NCI-H2196 treated with DMSO at 0.1 percent for 48 hours (cell line): ENCODE measurements around the gene TECPR2.

Experiments used
- DNase-seq: peaks from one replicate; lab custom pipeline; 2025; ENCODE audit not compliant: unreplicated experiment; lab: John Stamatoyannopoulos, UW

TECPR2 gene

DNA sequence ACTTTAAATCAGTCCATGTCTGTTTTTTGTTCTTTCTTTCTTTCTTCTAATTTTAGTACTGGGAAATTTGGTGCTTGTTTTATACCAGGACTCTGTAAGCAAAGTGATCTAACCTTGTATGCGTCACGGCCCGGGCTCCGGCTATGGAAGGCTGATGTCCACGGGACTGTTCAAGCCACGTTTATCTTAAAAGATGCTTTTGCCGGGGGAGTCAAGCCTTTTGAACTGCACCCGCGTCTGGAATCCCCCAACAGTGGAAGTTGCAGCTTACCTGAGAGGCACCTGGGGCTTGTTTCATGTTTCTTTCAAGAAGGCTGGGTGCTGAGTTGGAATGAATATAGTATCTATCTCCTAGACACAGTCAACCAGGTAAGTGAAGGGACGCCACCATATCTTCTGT lies 62.2 kb downstream of the TECPR2 start:
- DNase-seq = no peak

DNA sequence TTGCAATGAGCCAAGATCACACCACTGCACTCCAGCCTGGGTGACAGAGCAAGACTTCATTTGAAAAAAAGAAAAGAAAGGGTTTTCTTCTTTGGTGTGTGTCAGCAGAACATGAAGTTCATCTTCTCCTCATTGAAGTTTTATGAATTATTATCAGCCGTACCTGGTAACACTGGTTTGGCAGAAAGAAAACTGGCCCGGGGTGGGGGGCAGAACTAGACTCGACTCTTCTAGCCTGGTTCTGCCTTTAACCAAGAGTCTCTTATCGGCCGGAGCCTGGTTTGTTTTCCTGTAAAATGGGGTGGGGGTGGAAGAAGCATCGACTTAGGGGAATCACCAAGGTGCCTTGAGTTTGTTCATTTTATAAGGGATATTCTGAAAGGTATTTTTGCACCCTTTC lies 64.1 kb downstream of the TECPR2 start:
- no peak for DNase-seq

DNA sequence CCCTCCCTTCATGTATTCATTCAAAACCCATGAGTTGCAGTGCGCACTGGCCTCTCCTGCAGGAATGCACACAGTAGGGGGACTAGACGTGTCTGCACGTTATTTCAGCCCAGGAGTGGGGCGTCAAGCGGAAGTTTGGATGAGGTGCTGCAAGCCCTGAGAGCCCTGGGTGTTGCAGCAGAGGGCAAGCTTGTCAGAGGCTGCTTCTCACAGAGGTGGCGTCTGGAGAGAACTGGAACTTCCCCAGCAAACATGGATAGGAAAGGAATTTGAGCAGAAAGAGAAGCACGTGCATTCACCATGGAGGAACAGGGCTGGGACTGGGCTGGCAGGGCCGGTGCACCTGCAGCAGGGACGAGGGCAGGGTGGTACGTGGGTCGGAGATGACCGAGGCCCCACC lies 64.9 kb downstream of the TECPR2 start:
- DNase-seq = no peak

DNA sequence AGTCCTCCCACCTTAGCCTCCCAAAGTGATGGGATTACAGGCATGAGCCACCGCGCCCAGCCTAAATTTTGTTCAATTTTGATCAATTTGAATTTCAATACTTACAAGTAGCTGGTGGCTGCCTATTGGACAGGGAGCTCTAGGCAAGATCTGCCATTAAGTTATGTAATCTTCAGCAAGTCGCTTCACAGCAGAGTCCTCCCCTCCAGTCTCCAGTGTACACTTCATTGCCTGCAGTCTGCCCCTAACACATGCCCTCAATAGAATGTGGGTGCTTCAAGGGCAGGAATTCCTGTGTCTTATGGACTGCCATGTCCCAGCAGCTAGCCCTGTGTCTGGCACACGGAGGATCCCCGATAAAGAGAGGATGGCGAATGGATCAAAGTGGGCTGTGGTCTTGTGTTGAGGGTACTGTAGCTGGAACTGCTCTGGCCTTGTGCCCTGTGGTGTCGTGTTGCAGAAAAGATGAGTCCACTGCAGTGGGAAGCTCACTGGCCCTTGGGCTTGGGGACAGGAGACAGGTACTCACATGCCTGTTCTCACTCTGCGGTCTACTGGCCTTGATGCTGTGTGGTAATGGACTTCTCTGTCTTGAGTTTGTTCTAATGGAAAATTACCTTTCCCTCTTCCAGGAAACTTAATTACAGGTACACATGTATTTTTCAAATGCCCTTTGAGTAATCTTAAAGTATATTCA lies 67.6 kb downstream of the TECPR2 start:
- no peak for DNase-seq

DNA sequence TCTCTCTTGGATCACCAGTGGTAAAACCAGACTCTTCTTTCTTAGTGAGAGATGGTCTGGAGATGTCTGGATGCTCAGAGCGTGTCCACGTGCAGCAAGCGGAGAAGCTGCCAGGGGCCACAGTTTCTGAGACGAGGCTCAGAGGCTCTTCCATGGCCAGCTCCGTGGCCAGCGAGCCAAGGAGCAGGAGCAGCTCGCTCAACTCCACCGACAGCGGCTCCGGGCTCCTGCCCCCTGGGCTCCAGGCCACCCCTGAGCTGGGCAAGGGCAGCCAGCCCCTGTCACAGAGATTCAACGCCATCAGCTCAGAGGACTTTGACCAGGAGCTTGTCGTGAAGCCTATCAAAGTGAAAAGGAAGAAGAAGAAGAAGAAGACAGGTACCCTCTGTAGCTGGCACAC lies 69.0 kb downstream of the TECPR2 start:
- DNase-seq = no peak

DNA sequence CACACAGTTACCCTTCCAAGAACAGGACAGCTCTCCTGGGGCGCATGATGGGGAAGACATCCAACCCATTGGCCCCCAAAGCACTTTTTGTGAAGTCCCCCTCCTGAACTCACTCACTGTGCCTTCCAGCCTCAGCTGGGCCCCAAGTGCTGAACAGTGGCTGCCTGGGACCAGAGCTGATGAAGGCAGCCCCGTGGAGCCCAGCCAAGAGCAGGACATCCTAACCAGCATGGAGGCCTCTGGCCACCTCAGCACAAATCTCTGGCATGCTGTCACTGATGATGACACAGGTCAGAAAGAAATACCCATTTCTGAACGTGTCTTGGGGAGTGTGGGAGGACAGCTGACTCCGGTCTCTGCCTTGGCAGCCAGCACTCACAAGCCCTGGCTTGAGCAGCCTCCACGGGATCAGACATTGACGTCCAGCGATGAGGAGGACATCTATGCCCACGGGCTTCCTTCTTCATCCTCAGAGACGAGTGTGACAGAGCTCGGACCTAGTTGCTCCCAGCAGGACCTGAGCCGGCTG lies 72.0 kb downstream of the TECPR2 start:
- DNase-seq = no peak

DNA sequence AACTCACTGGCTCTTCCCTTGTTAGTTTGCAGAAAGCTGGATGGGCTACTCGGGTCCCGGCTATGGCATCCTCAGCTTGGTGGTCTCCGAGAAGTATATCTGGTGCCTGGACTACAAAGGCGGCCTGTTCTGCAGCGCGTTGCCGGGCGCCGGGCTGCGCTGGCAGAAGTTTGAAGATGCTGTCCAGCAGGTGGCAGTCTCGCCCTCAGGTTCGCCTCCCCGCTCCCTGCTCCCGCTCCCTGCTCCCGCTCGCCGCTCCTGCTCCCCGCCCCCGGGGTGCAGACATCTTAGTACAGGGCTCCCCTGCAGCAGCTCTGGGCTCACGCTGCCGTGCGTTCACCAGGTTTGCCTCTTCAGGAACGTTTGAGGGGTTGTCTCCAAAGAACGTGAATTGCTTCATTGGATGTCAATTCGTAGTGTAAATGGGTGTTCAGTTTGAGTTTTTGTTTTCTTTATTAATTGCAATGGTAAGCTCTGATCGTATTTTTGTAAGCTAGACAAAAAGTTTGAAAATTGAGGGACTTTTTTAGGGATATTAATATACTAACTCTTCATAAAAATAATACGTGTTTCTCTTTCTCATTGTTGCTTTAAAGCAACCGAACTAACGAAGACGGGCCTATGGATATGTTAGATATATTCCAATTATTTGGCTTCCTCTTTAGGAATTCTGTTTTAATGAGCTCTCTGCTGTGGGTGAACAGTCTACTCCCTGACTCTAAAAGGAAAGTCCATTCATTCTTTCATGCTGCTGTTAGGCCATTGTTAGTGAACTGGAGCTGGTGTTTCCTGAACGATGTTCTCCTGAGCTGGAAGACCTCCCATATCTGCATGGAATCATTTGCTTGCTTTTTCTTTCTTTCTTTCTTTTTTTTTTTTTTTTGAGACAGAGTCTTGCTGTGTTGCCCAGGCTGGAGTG lies 75.5 kb downstream of the TECPR2 start:
- DNase-seq = peak; percentile 71

DNA sequence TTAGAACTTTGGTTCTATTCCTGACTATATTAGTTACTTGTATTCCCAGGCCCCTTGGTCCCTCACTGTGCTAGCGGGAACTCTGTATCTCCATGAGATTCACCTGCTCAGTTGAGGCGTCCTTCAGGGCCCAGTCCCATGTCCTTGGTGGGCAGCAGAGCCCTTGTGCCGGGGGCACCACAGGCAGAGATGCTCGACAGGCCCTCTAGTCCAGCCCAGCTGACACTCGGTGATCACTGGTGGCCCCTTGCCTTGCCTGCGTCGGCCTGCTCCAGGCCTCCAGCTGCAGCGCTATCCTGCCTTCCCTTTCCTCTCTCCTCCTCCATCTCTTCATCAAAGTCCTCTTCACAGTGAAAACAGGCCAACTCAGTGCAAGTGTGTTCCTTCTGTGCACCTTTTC lies 76.8 kb downstream of the TECPR2 start:
- no peak for DNase-seq

DNA sequence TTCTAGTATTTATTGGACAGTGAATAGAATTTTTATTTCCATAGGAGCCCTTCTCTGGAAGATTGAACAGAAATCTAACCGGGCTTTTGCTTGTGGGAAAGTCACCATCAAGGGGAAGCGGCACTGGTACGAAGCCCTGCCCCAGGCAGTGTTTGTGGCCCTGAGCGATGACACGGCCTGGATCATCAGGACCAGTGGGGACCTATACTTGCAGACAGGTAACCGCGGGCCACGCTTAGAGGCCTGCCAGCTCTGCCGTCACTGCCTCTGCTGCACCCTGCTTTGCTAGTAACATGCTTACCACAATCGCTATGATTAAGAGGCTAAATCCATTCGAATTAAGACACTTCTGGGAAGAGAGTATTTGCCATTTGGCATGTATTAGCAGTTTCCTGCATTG lies 77.7 kb downstream of the TECPR2 start:
- no peak for DNase-seq

DNA sequence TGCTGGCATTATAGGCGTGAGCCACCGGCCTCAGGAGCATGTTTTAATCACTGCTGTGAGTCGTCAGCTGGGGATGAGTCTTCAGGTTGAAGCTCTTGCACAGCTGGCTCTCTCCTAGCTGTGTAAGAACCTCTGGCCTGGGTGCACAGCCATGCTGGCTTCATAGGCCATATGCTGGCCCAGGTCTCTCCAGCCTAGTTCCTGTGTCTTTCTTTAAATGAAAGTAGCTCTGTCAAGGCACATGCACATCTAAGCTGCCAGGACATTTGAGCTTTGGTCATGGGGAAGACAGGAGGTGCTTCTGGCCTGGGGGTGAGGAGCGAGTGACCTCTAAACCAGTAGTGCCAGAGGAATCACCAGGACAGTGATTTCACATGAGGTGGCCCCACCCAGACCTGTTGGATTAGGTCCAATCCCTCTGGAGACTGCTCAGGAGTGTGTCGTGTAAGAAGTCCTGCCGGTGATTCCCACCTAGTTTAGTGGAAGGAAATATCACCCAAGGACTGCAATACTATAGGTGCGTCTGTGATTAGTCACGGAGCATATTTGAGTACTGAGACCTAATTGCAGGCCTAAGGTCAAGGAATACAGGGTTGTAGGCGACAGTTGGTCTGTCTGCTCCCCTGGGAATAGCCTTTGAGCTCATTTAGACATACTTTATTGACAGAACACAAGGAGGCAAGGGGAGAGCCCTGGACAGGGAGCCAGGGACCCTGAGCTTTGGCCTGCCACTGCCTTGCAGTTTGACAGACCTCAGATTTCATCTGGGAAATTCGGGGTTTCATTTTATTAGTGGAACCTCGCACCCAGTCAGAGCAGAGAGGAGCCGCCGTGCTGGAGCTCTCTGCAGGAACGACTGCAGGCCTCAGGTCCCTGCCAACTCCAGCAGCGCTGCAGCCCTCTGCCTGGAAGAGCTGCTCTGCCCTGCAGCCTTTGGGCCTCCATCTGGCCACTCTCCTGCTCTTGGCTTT lies 79.8 kb downstream of the TECPR2 start:
- no peak for DNase-seq

DNA sequence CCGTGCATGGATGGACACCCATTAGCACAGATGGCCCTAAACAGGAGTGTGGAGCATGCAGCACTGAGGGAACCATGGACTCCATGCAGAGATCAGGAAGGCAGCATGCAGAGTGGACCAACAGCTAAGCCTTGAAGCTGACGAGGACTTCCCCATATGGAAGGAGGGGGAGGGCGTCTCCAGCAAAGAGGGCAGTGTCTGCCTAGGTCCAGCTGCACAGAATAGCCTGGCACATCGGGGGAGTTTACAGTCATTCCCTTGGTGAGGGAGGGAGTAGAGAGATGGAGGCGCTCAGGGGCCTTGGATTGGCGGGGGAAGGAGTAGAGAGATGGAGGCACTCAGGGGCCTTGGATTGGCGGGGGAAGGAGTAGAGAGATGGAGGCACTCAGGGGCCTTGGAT lies 82.3 kb downstream of the TECPR2 start:
- no peak for DNase-seq

DNA sequence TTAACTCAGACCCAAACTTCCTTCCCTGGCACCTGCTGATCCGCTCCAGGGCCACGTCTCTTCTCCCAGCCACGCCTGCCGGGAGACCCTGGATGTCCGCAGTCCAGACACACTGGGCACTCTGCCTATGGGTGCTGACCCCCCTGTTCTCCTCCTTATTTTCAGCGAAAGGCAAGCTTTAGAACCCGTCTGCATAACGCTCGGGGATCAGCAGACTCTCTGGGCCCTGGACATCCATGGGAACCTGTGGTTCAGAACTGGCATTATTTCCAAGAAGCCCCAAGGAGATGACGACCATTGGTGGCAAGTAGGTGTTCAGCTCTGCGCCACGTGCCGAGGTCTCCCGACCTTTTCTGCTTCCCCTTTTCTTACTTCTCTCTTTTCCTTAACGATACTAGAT lies 82.9 kb downstream of the TECPR2 start:
- no peak for DNase-seq

DNA sequence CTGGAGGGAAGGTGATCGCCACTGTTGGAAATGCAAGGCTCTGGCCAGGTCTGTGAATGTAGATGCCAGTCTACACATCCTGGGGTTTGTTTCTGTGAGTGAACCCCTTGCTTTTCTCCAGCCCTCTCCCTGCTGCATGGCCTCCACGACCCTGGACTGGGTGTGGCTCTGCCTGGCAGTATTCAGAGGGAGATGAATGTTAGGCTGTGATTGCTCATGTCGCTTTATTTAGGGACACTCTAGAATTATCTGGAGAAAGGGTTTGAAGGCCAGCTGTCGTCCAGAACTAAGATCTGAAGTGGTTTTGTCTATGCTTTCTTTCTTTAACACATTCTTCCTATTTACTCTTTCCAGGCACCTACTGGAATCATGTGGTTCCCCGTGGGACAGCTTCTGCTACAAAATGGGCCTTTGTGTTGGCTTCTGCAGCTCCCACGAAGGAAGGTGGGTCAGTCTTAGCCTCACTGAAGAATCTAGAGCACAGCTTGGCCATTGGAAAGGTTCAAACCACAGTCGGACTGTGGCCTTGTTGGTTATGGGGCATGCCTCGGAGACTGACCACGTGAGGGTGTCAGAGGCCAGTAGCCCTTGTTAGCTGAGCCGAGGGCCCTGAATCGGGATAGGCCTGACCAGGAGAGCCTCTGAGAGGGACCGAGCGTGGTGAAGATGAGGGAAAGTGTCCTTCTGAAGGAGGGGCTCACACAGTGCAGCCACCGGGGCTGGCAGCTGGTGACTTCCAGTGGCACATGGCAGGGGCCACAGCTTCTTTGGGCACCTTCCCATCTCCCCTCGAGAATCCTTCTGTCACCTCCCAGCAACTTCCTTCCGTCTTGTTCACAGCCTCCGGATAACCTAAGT lies 87.7 kb downstream of the TECPR2 start:
- no peak for DNase-seq

DNA sequence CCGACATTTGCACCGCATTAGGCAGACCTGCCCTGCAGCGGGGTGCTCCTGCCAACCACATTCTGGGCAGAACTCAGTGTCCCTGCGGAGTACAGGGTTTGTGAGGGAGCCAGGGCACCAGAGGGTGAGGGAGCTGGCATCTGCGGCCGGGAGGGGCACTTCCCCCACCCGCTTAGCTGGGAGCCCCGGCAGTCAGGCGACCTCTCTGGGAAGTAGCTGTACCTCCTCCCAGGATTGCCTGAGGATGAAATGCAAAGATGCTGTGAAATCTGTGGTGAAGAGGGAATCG lies 88.3 kb downstream of the TECPR2 start:
- no peak for DNase-seq

DNA sequence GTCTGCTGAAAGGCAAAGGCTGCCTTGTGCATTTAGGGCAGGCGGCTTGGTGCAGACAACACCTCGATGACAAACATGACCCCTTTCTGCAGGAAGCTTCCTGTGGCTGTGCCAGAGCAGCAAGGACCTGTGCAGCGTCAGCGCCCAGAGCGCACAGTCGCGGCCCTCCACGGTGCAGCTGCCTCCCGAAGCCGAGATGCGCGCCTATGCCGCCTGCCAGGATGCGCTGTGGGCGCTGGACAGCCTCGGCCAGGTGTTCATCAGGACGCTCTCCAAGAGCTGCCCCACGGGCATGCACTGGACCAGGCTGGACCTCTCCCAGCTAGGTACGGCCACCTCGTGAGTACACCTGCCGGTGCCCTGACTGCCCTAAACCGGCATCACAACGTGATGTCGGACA lies 89.6 kb downstream of the TECPR2 start:
- DNase-seq = no peak

DNA sequence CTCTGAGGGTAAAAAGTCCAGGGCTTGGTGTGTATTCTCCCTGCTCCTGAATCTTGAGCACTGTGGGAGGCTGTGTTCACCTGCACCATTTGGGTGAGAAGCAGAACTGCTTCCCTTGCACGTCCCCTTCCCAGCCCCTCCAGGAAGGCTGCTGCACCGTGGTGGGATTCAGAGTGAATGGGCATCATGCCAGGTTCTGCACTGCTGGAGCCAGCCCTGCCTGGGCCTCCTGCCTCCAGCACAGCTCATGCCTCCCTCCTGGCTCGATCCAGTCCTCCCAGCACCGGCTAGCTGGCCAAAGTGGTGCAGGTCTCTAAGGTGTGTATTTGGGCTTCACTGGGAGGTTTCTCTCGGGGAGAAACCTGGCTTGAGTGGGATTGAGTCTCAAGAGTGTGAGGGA lies 92.0 kb downstream of the TECPR2 start:
- DNase-seq = no peak

DNA sequence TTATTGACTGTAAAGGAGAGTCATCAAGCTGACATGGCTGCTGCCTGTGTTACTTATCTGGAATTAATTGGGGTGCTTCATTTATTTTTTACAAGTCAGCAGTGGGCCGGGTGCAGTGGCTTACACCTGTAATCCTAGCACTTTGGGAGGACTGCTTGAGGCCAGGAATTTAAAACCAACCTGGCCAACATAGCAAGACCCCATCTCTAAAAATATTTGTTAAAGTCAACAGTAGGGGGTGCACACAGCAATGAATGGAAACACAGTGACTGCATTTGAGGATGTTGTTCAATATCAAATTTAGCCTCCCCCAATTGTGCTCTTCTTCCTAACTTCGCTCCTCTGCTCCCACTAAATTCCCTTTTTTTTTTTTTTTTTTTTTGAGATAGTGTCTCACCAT lies 94.8 kb downstream of the TECPR2 start:
- DNase-seq = no peak

DNA sequence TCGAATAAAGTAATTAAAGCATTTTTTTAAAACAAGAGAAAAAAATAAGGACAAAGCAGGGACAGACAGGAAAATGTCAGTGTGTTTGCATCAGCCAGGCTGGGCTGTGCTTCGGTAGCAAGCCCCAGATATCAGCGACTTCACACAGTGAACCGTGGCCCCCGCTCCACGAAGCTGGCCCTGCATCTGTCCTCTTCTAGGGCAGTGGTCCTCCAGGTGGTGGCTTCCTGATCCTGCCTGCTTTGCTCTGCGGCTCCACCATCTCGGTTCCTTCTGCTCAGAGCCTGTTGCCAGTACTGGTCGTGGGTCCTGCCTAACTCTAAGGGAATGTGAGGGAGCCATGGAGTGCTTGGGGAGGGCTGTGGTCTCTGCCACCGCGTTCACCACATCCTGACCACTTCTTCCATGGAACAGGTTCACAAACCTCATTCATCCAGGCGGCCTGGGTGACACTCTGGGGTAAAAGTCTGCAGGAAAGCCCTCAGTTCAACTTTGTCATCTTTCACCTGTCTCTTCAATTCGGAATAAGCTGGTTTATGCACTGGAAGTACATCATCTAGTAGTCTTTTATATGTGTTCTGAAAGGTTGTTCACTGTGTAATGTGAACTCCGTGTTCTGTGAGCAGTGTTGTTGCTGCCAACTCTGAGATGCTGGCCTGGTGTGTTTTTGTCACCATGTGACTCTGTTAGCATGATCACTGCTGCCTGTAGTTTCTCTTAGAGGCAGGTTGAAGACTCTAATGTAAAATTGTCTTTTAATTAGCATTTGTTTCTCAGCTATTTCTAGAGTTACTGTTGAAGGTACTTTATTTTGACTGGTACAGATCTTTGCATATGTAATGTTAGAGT lies 99.0 kb downstream of the TECPR2 start:
- no peak for DNase-seq

DNA sequence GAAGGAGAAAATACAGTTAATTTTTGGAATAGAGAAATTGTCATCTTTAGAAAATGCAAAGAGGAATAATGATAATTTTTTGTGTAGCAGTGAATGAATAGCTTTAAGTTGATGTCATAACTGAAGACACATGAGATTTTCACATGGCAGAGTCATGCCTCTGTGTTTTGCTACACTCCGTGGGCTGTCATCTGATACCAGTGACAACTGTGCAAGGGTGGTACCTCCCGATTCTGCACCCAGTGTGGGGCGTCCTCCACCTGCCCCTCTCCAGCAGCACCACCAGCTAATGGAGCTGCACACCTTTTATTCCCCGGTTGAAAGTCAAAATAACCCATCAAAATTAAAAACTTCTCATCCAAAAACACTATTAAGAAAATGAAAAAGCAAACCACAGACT lies 99.7 kb downstream of the TECPR2 start:
- no peak for DNase-seq

DNA sequence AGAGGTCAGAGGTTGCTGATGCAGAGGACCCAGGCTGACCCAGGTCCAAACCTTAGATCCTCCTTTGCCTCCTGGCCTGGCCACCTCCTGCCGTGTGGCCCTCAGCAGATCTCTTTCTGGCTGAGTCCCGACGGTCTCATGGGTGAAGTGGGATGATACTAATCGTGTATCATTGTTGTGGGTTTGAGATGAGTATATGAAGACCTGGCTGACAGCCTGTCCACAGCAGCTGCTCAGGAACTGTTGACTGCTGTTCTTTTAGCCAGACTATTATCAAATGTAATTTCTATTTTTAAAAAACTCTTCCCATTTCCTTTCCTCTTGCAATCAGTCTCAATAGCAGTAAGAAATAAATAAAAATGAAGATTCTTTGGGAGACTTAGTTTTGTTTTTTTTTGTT lies 101.3 kb downstream of the TECPR2 start:
- no peak for DNase-seq
